AG04450 (cell line): ENCODE measurements around the gene SHOC2. TPM values are rescaled to one million over a fixed set of nuclear protein-coding genes. Genes with fewer than 3 reads are reported as not detected.
A peak's percentile ranks its signal among the peaks of the same experiment; 100 is the strongest.

Experiments used
- CTCF ChIA-PET: fragments of 300-600, 350-600 bp; formaldehyde crosslinking; extraction: SDS; loops from one replicate; lab custom pipeline; 2022; ENCODE audit warnings: antibody characterized with exemption, inconsistent platforms; lab: Charles Lee
- POLR2A ChIA-PET: fragments of 350-600 bp; formaldehyde crosslinking; extraction: SDS; loops from one replicate; lab custom pipeline; 2021; ENCODE audit warnings: antibody characterized with exemption, inconsistent platforms; lab: Yijun Ruan, JAX
- DNase-seq: peaks from one replicate; pipeline ENCODE4 v3.0.0-alpha.2; 2011; ENCODE audit warnings: low read depth, low spot score
- H3K27ac ChIP-seq: one replicate; pipeline ENCODE4 v1.5.1; 2012; ENCODE audit warnings: low read depth, low read length, control low read depth
- H3K27me3 ChIP-seq: one replicate; pipeline ENCODE4 v1.6.0; 2012; ENCODE audit warnings: low read length; ENCODE audit not compliant: control insufficient read depth, insufficient read depth
- H3K4me3 ChIP-seq: 2 replicates; pipeline ENCODE4 v1.5.1; 2011; ENCODE audit warnings: mild to moderate bottlenecking, low read depth, low read length, control low read depth
- H3K9me3 ChIP-seq: 2 replicates; pipeline ENCODE4 v1.5.1; 2012; ENCODE audit warnings: low read length; ENCODE audit not compliant: control insufficient read depth, insufficient read depth
- CTCF ChIP-seq: IDR thresholded peaks from 2 replicates; pipeline ENCODE4 v1.5.1; 2011; ENCODE audit warnings: low read depth, low read length, control low read depth, inconsistent platforms
- polyA minus RNA-seq: library from RNA; depleted of rRNA, polyadenylated mRNA; stranded (reverse); fragments of >200 nt; gene quantifications from 2 replicates; pipeline ENCODE4 v1.2.3, GENCODE V29; 2011; rRNA and poly(A)+ RNA removed
- polyA plus RNA-seq: library from polyadenylated mRNA; depleted of rRNA; stranded (reverse); fragments of >200 nt; gene quantifications from 2 replicates; pipeline ENCODE4 v1.2.3, GENCODE V29; 2011; rRNA removed

The SHOC2 gene
- polyA plus RNA-seq, result 26.9 and 33.3 TPM in 2 replicates
- polyA minus RNA-seq, result 26.6 and 45.4 TPM in 2 replicates

GRCh38 chr10:110919349-110919931 is at the start of gene SHOC2:
SHOC2 (plus strand) TSS chr10:110919604; CDS start chr10:110964359, 44,755 bp downstream.
- no peaks in the 10 kb centered on the region for H3K9me3 ChIP-seq
- peak; percentile 28; the same call in 1 of the 2 replicates for TF ChIP-seq CTCF
- H3K27me3 ChIP-seq, result no peaks in the 10 kb centered on the region
- ChIA-PET CTCF (interaction anchor here (0.6 to 2.2 kb wide), 9 partner anchors 9 to 1035 kb away, joined by 3 to 13 read pairs (median 4); no protein-coding TSS in a partner anchor), POLR2A (interaction anchor here (0.7 to 2.0 kb wide), 9 partner anchors 9 to 173 kb away, joined by 3 to 16 read pairs (median 4); partner anchors contain the start of gene PDCD4)
- DNase-seq, result peak; percentile 20
- peak within 1 kb of the TSS; percentile 98 for H3K27ac ChIP-seq
- H3K4me3 ChIP-seq, result peak within 1 kb of the TSS; percentile 81

- ChIA-PET CTCF (interaction anchor here (1.2 kb wide), 1 partner anchor 18 kb away, joined by 3 read pairs; no protein-coding TSS in a partner anchor), POLR2A (interaction anchor here (0.8 to 1.3 kb wide), 5 partner anchors 12 to 48 kb away, joined by 3 to 22 read pairs (median 3); partner anchors contain the start of genes BBIP1 and SHOC2)
- H3K27me3 ChIP-seq, result peaks cover 2% of the 10 kb centered on the region
- H3K9me3 ChIP-seq, result no peaks in the 10 kb centered on the region; the same call in 1 of the 2 replicates
- DNase-seq, result no peak
- peak overlapping the region; percentile 52 for H3K4me3 ChIP-seq
- TF ChIP-seq CTCF, result no peak
- peak overlapping the region; percentile 22 for H3K27ac ChIP-seq
Observed at GRCh38 chr10:110870823-110871297, 48.5 kb upstream of the SHOC2 start.

- Histone ChIP-seq H3K27ac (peak within 1 kb of the TSS; percentile 69), H3K4me3 (peak within 1 kb of the TSS; percentile 71), H3K9me3 (no peaks in the 10 kb centered on the region; the same call in 1 of the 2 replicates), H3K27me3 (peaks cover 2% of the 10 kb centered on the region)
- peak; percentile 94 for DNase-seq
- ChIA-PET CTCF (interaction anchor here (1.2 kb wide), 1 partner anchor 18 kb away, joined by 3 read pairs; no protein-coding TSS in a partner anchor), POLR2A (interaction anchor here (0.6 to 1.4 kb wide), 11 partner anchors 13 to 125 kb away, joined by 3 to 22 read pairs (median 5); partner anchors contain the start of genes BBIP1 and SHOC2)
- TF ChIP-seq CTCF, result no peak
Observed at GRCh38 chr10:110871298-110872084, 47.9 kb upstream of the SHOC2 start, which contains the start of gene PDCD4. PDCD4 (plus strand) TSS chr10:110871928; CDS start chr10:110876028, 4,100 bp downstream.

- ChIA-PET POLR2A (interaction anchor here (0.7 to 1.5 kb wide), 8 partner anchors 13 to 126 kb away, joined by 3 to 22 read pairs (median 3); partner anchors contain the start of genes BBIP1 and SHOC2), CTCF (interaction anchor here (0.7 to 1.7 kb wide), 7 partner anchors 14 to 264 kb away, joined by 3 to 5 read pairs (median 3); no protein-coding TSS in a partner anchor)
- no peaks in the 10 kb centered on the region; the same call in 1 of the 2 replicates for H3K9me3 ChIP-seq
- DNase-seq, result no peak
- peak; percentile 36; the same call in 1 of the 2 replicates for TF ChIP-seq CTCF
- peak overlapping the region; percentile 69 for H3K27ac ChIP-seq
- peak overlapping the region; percentile 71 for H3K4me3 ChIP-seq
- H3K27me3 ChIP-seq, result peaks cover 2% of the 10 kb centered on the region
Observed at GRCh38 chr10:110872145-110872983, 47.0 kb upstream of the SHOC2 start.
